ENCODE results near the gene OR1F1. TPM values are rescaled to one million over a fixed set of nuclear protein-coding genes. Genes with fewer than 3 reads are reported as not detected.

Gene OR1F1
- total RNA-seq = not detected in 2 replicates

DNA sequence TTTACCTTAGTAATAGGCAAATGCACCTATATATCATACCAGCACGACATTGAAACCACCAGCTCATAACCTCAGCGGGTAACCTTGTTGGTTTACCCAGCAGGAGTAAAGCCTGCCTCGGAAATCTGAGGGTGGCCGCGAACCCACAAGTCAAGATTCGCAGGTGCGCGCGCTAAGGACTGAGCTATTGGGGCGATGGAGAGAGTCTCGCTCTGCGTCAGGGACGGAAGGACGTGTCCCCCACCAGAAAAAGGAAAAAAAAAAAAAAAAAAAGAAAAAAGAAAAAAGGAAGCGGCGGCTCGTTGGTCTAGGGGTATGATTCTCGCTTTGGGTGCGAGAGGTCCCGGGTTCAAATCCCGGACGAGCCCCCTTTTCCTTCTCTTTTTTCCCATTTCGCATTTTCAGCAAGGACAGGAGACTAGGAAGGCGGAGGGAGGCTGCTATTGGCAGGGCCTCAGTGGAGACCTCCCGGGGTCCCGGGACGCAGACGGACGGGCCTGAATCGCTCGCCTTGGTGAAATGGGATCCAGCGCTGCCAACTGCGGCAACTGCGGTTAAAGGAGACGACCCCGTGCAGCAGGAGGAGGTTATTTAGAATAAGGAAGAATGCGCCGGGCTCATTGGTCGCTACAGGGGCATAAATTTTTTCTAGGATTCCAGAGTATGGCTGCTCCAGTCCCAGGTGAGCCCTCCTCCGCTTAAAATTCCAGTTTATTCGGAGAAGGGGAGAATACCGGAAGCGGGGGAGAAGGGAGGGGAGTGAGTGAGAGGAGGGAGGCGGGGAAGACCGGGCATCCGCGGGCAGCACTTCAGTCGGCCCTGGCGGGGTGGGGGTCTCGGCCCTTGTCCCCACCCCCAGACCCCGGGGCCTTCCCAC is at the start of gene OR1F1:
OR1F1 (plus strand) TSS at position 407 of the 877 bp plus-strand sequence.

DNA sequence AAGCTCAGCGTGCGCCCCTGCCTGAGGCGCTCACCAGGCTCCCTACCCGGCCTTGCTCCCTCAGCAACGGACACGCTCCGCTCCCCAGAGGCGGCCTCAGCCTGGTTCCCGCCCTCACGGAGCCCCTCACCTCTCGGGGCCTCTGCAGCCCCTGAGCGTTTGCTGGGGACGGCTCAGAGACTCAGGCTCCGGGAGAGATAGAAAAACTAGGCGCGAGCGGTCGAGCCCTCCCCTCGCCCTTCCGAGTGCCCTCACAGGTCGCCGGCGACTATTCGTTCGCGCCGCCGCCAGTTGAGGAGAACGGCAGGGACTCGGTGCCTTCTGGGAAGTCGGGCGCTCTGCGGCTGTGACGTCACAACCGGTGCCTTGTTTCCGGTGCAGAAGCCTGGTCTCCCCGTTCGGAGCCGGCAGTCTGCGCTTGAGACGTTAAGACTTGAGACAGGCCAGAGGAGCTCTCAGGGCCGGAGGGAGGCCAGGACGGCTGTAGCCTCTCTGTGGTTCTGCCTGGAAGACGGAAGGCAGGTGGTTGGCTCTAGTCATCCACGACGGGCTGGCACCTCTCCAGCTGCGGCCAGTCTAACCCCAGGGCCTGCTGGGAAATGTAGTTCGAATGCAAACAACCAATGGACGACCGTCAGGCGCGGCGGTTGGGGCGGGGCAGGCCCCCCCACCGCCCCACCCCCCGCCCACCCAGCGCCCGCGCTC is 47.0 kb downstream of the OR1F1 start, which contains the start of gene ZNF200:
ZNF200 (minus strand) TSS at position 302 of the 705 bp plus-strand sequence. CDS start 1,403 bp downstream, outside the sequence.

Other genes with a start within 250 kb of the OR1F1 start
- not detected in 2 replicates for gene KREMEN2, start 223.9 kb upstream of the OR1F1 start, total RNA-seq
- 2.6 and 3.3 TPM in 2 replicates for gene PAQR4, start 218.9 kb upstream of the OR1F1 start, total RNA-seq
- 1.9 and 2.2 TPM in 2 replicates for gene PKMYT1, start 207.8 kb upstream of the OR1F1 start, total RNA-seq
- gene CLDN9, start 175.3 kb upstream of the OR1F1 start, total RNA-seq = not detected in 2 replicates
- 0.12 and 0.16 TPM in 2 replicates for gene CLDN6, start 170.0 kb upstream of the OR1F1 start, total RNA-seq
- 189 and 267 TPM in 2 replicates for gene TNFRSF12A, start 167.8 kb upstream of the OR1F1 start, total RNA-seq
- gene HCFC1R1, start 164.3 kb upstream of the OR1F1 start, total RNA-seq = 36.1 and 43.3 TPM in 2 replicates
- gene THOC6, start 164.2 kb upstream of the OR1F1 start, total RNA-seq = 32.0 and 35.0 TPM in 2 replicates
- gene BICDL2, start 151.3 kb upstream of the OR1F1 start, total RNA-seq = not detected in 2 replicates
- gene MMP25, start 141.6 kb upstream of the OR1F1 start, total RNA-seq = 0.12 and 0.16 TPM in 2 replicates
- gene IL32, start 122.6 kb upstream of the OR1F1 start, total RNA-seq = 0.36 and 3.4 TPM in 2 replicates
- not detected in 2 replicates for gene ZSCAN10, start 88.9 kb upstream of the OR1F1 start, total RNA-seq
- gene ZNF205, start 75.6 kb upstream of the OR1F1 start, total RNA-seq = 19.8 and 21.1 TPM in 2 replicates
- gene ZNF213, start 53.2 kb upstream of the OR1F1 start, total RNA-seq = 10.1 and 11.7 TPM in 2 replicates
- 9.2 and 9.5 TPM in 2 replicates for gene ZNF200, start 47.0 kb downstream of the OR1F1 start, total RNA-seq
- gene MEFV, start 68.4 kb downstream of the OR1F1 start, total RNA-seq = 0.12 and 0.16 TPM in 2 replicates
- gene ZNF263, start 95.3 kb downstream of the OR1F1 start, total RNA-seq = 69.1 and 74.9 TPM in 2 replicates
- 4.5 and 5.2 TPM in 2 replicates for gene TIGD7, start 117.2 kb downstream of the OR1F1 start, total RNA-seq
- gene ZNF75A, start 117.3 kb downstream of the OR1F1 start, total RNA-seq = 26.2 and 28.4 TPM in 2 replicates
- 0.16 and 0.24 TPM in 2 replicates for gene OR2C1, start 167.7 kb downstream of the OR1F1 start, total RNA-seq
- gene ZSCAN32, start 212.8 kb downstream of the OR1F1 start, total RNA-seq = 15.7 and 18.2 TPM in 2 replicates
- 11.0 and 12.0 TPM in 2 replicates for gene ZNF174, start 213.0 kb downstream of the OR1F1 start, total RNA-seq